H7 (cell line): ENCODE data around the gene CAD. TPM values are rescaled to one million over a fixed set of nuclear protein-coding genes. Genes with fewer than 3 reads are reported as not detected.
"Not testable (repeated sequence)": the region's sequence is repeated elsewhere in the genome, so short reads cannot be mapped to it uniquely, and the experiment has no call there.

ENCODE experiments used
- DNase-seq: peaks from one replicate; pipeline ENCODE4 v3.0.0; 2012
- H3K27me3 ChIP-seq: 2 replicates; pipeline ENCODE4 v1.6.0; 2011; ENCODE audit warnings: mild to moderate bottlenecking, low read length; ENCODE audit not compliant: control insufficient read depth, insufficient read depth
- H3K36me3 ChIP-seq: replicated peaks from 2 replicates; pipeline ENCODE4 v1.5.1; 2011; ENCODE audit warnings: low read length; ENCODE audit not compliant: control insufficient read depth, insufficient read depth
- H3K4me3 ChIP-seq: 2 replicates; pipeline ENCODE4 v1.5.1; 2011; ENCODE audit warnings: low read depth, mild to moderate bottlenecking, control low read depth, low read length, moderate library complexity; ENCODE audit not compliant: insufficient read depth
- total RNA-seq: library from RNA; depleted of rRNA; stranded (reverse); fragments of >200 nt; shearing (Covaris generic); gene quantifications from 2 replicates; pipeline ENCODE4 v1.2.3, GENCODE V29; 2014

The CAD gene
- total RNA-seq, 1 experiment from 2014 or later: 73.7 TPM

DNA sequence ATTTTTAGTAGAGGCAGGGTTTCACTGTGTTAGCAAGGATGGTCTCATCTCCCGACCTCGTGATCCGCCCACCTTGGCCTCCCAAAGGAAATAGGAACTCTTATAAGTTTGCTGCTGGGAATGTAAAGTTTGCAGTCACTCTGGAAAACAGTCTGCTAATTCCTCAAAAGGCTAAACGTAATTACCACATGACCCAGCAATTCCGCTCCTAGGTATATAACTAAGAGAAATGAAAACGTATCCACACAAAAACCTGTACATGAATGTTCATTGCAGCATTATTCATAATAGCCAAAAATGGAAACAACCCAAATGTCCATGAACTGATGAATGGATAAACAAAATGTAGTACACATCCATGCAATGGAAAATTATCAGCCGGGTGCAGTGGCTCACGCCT is 27.2 kb upstream of the CAD start:
- DNase-seq: no peak
- no peaks in the 10 kb centered on the region for H3K27me3 ChIP-seq

DNA sequence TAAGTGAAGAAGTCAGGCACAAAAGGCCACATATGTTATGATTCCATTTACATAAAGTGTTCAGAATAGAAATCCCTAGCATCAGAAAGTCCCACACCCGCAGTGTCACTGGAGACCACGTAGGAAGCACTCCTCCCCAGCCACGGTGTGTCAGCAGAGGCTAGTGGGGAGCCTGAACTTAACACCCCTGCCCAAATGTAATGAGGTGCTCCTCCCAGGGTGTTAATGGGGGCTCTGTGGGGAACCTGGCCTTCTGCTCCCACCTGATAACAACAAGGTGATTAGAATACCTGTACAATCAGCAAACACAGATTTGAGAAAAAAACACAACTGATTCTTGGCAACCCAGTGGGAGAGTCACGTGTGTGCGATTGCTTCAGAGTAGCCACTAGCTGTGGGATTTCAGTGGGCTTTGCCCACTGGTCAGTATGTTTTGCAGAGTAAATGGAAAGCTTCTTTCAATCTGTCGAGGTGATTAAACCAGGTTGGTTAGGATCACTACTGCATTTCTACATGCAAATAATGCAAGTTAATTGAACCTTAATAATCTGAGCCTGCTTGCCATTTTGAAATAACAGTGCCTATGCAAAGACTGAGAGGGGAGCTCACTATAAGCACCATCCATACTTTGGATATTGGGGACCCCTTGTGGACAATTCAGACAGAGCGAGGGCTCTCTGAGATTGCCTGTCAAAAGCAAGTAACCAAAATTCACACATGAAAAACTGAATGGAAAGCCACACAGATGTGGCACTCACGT is 25.9 kb upstream of the CAD start:
- H3K36me3 ChIP-seq: no peaks in the 10 kb centered on the region
- no peaks in the 10 kb centered on the region for H3K27me3 ChIP-seq
- peak; percentile 80 for DNase-seq
- H3K4me3 ChIP-seq: no peak overlapping the region

More for the DNA sequence above, 27.2 kb upstream of the CAD start:
- Histone ChIP-seq H3K36me3 (no peaks in the 10 kb centered on the region), H3K4me3 (no peak overlapping the region)

DNA sequence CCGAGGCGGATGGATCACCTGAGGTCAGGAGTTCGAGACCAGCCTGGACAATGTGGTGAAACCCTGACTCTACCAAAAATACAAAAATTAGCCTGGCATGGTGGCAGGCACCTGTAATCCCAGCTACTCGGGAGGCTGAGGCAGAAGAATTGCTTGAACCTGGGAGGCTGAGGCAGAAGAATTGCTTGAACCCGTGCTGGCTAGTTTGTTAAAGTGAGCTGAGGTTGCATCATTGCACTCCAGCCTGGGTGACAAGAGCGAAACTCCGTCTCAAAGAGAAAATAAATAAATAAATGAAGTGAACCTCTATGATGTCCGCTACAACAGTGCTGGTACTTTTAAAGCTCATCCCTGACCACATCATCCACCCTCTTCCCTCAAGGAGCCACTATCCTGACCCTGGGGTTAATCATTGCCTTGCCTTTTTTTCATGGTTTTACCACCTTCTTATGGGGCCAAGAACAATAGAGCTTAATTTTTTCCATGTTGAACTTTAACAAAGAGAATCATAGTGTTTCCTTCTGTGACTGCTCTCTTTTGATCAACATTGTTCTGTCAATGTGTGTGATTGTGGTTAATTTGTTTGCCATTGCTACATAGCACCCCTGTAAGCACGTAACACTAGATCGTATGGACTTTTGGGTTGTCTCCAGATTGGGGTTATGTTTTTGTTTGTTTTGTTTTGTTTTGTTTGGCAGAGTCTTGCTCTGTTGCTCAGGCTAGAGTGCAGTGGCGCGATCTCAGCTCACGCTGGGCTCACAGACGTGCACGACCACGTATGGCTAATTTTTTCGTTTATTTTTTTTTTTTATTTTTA is 22.4 kb upstream of the CAD start:
- H3K27me3 ChIP-seq: no peaks in the 10 kb centered on the region
- no peak overlapping the region for H3K4me3 ChIP-seq
- no peak for DNase-seq
- H3K36me3 ChIP-seq: peaks cover 2% of the 10 kb centered on the region; the same call in 1 of the 2 replicates

DNA sequence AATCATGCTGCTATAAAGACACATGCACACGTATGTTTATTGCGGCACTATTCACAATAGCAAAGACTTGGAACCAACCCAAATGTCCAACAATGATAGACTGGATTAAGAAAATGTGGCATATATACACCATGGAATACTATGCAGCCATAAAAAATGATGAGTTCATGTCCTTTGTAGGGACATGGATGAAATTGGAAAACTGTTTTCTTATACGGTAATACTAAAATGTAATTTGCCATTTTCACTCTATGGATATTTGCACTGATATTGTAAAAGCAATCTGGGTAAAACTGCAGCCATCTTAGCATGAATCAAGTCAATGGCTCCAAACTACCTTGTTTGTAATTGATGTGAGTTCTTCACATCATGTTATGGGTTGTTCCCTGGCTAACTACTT is 21.4 kb upstream of the CAD start:
- not testable (repeated sequence) for DNase-seq, H3K36me3 ChIP-seq, H3K4me3 ChIP-seq, H3K27me3 ChIP-seq

DNA sequence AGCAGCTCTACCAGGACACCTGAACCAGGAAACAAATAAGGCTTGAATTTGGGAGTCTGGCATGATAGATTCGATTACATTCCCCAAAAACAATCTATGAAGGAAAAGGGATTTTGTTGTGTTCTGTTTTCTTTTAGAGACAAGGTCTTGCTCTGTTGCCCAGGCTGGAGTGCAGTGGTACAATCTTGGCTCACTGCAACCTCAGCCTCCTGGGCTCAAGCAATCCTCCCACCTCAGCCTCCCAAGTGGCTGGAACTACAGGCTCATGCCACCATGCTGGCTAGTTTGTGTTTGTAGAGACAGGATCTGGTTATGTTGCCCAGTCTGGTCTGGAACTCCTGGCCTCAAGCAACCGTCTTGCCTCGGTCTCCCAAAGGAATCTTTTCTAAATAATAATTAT is 19.1 kb upstream of the CAD start:
- H3K36me3 ChIP-seq: peaks cover 23% of the 10 kb centered on the region
- not testable (repeated sequence) for H3K4me3 ChIP-seq, DNase-seq, H3K27me3 ChIP-seq

DNA sequence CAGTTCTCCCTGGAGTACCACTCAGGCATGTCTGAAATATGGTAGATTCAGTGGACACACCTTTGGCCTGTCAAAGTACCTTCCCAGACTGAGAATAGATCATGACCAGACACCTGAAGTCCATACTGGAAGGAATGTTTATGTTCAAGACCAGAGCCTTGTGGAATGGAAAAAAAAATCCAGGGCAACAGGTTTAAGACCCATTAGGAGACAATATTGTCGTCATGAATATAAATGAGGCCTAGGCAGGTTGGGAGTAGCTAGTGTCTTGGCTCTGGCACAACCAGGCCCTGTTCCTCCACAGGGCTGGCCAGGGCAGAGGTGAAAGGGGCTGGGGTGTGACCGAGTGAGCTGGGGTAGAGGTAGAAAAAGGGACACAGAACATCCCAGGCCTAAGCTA is 18.5 kb upstream of the CAD start:
- no peaks in the 10 kb centered on the region for H3K27me3 ChIP-seq

DNA sequence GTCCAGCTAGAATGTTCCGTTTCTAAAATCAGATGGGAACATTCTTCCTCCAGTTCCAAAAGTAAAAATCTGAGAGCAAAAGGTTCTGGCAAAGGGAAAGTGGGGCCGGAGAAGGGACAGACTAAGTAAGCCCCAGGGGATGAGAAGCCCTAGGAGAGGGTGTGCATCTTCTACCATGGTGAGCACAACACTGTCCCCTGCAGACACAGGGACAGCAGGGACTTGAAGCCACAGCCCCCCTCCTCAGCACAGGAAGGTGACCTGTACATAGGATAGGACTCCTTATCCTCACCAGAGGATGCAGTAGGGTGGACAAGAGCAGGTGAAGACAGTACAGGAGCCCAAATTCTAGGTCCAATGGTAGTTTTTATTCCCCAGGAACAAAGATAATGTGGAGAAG is 17.9 kb upstream of the CAD start:
- no peak for DNase-seq
- H3K36me3 ChIP-seq: peaks cover 34% of the 10 kb centered on the region
- H3K27me3 ChIP-seq: no peaks in the 10 kb centered on the region
- H3K4me3 ChIP-seq: no peak overlapping the region

More for the DNA sequence above, 18.5 kb upstream of the CAD start:
- no peak overlapping the region for H3K4me3 ChIP-seq
- no peak for DNase-seq
- peaks cover 28% of the 10 kb centered on the region for H3K36me3 ChIP-seq

DNA sequence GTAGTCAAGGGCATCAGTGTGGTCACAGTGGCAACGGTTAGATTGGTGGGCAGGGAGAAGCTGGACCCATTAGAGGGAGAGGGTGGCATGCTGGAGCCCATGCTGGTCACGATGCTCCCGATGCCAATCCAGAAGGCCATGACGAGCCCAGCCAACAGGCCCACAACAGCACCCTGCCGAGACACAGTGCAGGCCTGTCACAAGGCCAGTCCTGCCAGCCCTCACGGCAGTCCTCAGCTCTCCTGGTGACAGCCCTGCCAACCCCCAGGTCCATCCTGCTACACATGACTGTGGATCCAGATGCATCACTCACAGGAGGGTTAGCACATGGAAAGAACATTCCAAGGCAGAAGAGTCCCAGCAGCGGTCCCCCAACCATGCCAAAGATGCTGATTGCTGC is 15.5 kb upstream of the CAD start:
- Histone ChIP-seq H3K36me3 (peaks cover 54% of the 10 kb centered on the region), H3K4me3 (no peak overlapping the region), H3K27me3 (no peaks in the 10 kb centered on the region)
- DNase-seq: peak; percentile 10

DNA sequence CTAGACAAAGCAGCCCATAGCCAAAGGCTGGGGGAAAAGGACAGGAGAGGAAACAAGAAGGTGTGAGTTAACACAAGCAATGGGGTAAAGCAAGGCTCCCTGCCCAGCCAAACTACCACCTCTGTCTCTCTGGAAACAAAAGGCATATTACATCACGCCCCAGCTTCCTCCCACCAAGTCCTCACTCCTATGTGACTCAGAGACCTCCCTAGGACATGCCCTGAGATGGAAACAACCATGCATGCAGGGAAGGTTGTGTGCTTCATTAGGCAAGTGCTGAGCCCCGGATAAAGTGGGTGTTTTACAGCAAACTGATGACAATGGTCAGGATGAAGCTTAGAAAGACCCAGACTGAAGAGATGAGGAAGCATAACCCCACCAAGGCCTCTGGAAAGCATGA is 14.3 kb upstream of the CAD start:
- H3K4me3 ChIP-seq: no peak overlapping the region
- H3K27me3 ChIP-seq: no peaks in the 10 kb centered on the region
- peaks cover 64% of the 10 kb centered on the region for H3K36me3 ChIP-seq
- DNase-seq: no peak

DNA sequence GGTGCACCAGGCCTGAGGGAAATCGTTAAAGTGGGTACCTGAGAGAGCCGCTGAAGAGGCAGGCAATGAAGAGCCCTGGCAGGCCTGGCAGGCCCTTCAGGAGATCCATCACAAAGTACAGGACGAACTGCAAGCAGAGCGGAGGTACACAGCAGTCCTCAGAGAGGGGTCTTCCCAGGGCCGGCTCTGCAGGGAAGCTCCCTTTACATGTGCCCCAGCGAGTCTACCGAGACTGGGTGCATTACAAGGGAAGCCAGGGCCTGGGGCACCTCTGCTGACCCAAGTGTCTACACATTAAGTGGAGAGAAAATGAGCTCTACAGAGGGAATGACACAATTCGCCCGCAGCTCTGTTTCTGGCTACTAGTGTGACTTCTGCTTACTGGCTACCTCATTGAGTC is 13.4 kb upstream of the CAD start:
- no peak overlapping the region for H3K4me3 ChIP-seq
- no peaks in the 10 kb centered on the region for H3K27me3 ChIP-seq
- peak; percentile 8 for DNase-seq
- H3K36me3 ChIP-seq: peaks cover 69% of the 10 kb centered on the region

DNA sequence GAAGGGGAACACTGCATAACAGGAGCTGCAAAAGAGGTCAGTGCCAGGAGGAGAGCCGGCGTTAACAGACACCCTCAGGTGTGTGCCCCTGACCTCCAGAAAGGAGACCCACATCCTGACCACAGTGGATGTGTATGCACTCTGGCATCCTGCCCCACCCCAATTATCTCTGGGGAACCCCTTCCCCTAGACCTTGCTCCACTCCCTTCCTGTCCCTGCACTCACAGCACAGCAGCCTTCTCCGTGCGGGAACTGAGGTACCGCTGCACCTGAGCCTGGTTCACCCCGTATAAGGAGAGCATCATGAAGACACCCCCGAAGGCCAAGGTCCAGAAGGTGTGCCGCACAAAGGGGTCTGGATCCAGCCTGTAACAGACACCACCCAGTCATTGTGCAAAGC is 12.6 kb upstream of the CAD start:
- no peaks in the 10 kb centered on the region for H3K27me3 ChIP-seq
- DNase-seq: no peak
- no peak overlapping the region for H3K4me3 ChIP-seq
- H3K36me3 ChIP-seq: peaks cover 70% of the 10 kb centered on the region

DNA sequence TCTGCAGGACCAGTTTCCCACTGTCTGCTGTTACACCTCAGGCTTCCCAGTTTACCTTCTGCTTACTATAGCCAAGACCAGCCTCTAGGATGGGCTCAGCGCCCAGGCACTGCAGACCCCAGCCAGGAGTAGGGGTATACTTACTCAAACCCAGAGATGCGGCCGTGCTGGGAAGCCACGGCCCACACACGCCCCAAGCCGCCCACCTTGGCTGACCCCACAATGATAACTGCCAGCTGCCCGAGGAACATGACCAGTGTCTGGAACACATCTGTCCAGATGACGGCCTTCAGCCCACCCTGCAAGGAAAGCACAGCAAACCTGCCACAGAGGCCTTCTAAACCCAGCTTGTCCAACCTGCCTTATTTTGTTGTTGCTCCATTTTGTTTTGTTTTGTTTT is 12.0 kb upstream of the CAD start:
- H3K36me3 ChIP-seq: peaks cover 66% of the 10 kb centered on the region
- DNase-seq: no peak
- no peak overlapping the region for H3K4me3 ChIP-seq
- H3K27me3 ChIP-seq: no peaks in the 10 kb centered on the region

DNA sequence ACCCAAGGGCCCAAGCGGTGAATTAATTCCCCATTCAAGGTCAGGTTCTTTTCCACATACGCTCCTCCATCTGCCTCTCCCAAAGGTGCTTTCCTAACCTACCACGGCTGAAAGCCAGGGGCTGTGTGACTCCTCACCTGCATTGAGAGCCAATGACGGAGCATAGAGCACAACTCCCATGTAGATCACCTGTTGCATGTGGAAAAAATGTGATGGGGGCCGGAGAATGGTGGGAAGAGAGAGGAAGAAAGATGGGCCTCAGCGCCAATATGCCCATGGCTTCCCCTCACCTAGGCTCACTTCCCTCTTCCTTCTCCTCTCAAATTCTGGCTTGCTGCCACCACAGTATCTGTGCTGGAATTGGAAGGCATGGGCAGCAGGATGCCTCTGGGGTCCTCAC is 10.8 kb upstream of the CAD start:
- DNase-seq: peak; percentile 20
- Histone ChIP-seq H3K27me3 (no peaks in the 10 kb centered on the region), H3K4me3 (no peak overlapping the region), H3K36me3 (peaks cover 63% of the 10 kb centered on the region)

DNA sequence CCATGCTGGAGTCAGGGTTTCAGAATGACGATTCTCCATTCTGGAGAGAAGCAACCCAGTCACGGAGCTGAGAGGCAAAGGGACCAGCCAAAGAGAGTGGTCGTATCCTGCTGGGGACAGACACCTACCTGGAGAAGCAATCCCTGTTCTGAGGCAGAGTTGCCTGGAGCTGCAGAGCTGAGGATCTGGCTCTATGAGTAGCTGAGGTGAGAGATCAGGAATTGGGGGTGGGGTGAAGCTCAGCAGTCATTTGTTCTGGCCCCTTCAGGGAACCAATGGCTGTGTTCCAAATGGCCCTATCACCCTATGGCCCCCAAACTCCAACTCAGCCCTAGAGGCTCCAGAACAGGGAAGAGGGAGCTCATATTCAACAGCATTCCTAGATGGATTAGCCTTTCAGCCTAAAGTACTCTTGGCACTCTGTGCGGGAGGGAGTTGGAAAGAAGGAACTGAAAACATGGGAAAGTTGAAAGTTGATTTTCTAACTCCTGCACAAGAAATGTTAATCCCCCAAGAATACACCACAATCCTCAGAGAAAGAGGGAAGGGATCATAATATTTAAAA is 8.6 kb upstream of the CAD start:
- DNase-seq: no peak
- Histone ChIP-seq H3K27me3 (no peaks in the 10 kb centered on the region), H3K36me3 (peaks cover 45% of the 10 kb centered on the region), H3K4me3 (no peak overlapping the region)
